HS-27A (cell line): ENCODE data around the gene FERMT3.

Experiments used
- DNase-seq: peaks from one replicate; pipeline ENCODE4 v3.0.0-alpha.2; 2012; ENCODE audit warnings: low read depth, missing footprints

Gene FERMT3

DNA sequence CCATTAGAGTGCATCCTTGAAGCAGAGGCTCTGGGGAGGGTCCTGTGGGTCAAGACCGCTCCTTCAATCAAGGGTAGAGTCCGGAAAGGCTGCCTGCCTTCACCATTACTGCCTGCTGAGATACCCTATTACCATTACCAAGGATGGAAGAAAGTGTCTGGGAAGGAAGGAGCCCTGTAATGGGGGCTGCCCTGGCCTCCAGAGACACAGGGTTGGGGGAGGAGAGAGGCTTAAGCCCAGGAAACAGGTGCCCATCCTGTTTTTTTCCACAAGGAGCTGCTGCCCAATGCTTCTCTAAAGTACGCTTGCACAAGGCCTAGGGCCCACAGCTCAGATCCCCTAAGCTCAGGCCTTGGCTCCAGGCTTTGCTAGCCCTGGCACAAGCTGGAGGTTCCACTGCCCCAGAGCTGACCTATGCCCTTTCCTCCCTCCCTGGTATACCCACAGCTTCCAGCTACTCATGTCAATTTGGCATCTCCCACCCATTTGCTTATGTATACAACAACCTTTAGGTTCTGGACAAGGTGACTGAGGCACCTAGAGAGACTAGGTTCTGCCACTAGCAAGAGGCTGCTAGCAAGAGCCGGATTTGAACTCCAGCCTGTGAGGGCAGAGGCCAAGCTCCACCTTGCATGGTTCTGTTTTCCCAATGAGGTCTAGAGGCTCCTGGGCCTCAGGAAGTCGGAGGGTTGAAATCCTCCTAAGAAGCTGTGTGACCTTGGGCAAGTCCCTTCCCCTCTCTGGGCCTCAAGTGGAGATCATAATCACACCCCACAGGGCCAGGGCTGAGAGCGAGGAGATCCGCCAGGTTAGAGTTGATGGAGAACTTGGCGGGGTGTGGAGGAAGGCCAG, 43.3 kb downstream of the FERMT3 start:
- DNase-seq: no peak

DNA sequence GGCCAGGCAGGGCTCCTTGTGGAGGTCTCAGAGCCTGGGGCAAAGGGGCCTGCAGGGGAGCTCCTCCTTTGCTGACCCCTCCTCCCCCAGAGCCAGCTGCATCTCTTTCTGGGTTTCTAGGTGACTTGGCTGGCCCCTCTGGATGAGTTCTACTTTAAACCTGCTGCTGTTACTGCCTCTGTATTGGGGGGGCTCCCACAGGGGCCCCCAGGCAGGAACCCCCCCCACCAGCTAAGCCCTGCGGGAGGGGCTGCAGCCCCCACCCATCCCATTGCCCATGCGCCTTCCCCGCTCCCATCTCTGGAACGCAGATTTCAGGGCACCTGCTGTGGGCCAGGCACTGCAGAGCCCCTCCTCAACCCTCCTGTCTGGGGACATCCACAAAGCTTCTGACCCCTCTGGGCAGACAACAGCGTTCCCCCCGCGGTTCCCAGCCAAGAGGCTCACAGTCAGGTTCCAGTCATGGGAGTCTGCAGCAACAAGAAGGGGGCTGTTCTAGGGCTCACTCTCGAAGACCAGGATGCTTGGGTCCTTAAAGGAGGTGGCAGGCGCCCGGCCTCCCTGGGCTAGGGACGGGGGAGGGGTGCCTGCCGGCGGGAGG, 44.0 kb downstream of the FERMT3 start:
- no peak for DNase-seq

- DNase-seq: no peak
These were observed 44.7 kb downstream of the FERMT3 start, which contains the start of gene PLCB3 for GRCh38 chr11:64251016-64251752. PLCB3 (plus strand) TSS chr11:64251530; CDS start chr11:64251650, 120 bp downstream.

DNA sequence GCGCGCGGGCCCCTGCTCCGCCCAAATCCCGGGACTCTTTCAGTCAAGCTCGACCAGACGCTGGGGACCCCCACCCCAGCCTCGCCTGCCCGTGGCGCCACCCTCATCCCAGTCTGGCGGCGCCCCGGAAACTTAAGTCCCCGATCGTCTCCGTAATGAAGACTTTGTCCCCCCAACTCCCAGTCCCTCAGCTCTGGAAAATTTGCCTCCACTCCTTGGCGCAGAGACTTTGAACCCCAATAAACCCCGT, 45.2 kb downstream of the FERMT3 start:
- no peak for DNase-seq

- DNase-seq: no peak
These were observed 45.7 kb downstream of the FERMT3 start for GRCh38 chr11:64252003-64252872.

GRCh38 chr11:64253043-64253442, 46.5 kb downstream of the FERMT3 start:
- DNase-seq: no peak

DNA sequence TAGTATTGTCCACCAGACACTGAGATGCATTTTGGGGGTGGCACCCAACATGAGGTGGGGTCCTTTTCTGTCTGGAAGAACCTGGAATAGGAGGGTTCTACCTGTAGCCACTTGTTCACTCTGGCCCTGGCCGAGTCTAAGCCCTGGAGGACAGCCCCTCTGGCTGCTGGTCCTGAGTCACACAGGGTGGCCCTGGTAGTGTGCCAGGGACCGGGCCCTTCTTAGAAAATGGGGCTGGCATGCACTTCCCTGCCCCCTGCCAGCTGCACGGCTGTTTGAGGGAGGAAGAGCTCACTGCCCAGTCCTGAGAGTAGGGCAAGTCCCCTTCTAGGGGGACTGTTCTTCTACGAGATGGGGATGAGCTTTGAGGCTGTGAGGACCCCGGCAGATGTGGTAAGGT, 47.0 kb downstream of the FERMT3 start:
- no peak for DNase-seq

DNA sequence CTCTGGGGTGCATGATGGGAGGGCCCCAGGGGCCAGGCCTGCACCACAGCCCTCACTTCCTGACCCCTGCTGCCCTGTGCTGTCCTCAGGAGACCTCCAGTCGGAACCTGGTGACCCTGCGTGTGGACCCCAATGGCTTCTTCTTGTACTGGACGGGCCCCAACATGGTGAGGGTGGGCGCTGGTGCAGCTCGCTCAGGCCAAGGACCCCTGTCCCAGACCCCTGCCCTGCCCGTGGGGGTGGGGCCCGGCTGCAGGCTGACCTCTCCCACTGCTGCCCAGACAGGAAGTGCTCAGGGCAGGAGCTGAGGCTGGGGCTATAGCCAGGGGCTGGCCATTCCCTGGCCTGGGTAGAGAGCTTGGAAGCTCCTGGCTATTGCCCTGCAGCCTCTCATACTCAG, 47.8 kb downstream of the FERMT3 start:
- DNase-seq: no peak

DNA sequence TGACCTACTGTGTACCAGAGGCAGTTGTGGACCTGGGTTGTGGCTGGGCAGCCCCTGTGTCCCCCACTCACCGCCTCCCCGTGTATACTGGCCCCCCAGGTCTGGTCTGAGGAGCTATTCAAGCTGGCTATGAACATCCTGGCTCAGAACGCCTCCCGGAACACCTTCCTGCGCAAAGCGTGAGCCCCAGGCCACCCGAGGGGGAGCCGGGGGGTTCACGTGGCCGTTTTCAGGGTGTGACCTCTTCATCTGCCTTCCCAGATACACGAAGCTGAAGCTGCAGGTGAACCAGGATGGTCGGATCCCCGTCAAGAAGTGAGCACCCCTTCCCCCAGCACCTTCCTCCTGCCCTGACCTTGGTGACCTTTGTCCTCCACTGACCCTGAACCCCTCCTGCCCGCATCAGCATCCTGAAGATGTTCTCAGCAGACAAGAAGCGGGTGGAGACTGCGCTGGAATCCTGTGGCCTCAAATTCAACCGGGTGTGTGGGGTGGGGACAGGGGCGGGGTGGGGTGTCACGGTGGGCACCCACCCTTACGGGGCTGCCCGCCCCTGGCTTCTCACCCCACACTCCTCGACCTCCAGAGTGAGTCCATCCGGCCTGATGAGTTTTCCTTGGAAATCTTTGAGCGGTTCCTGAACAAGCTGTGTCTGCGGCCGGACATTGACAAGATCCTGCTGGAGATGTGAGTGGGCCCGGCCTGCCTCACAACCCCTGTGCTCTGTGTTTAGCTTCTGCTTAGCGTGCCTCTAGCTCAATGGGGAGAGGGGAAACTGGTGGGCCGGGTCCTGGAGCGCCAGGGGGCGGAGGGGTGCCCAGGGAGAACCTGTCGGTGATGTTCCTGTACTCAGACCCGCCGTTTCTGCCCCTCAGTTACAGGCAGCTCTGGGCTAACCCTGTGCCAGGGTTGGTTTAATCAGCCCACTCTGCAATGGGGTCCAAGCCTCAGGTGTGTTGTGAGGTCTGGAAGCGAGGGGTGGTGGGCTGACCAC, 48.9 kb downstream of the FERMT3 start:
- no peak for DNase-seq

- DNase-seq: no peak
These were observed 49.8 kb downstream of the FERMT3 start for GRCh38 chr11:64256300-64256699.

DNA sequence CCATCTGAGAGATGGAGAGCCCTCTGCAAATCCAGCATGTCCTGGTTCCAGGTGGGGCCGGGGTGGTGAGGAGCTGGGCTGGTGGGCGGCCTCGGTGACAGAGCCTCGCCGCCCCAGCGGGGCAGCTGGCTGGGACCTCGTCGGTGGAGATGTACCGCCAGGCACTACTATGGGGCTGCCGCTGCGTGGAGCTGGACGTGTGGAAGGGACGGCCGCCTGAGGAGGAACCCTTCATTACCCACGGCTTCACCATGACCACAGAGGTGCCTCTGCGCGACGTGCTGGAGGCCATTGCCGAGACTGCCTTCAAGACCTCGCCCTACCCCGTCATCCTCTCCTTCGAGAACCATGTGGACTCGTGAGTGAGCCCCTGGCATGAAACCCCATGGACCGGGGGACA, 51.8 kb downstream of the FERMT3 start:
- DNase-seq: no peak

DNA sequence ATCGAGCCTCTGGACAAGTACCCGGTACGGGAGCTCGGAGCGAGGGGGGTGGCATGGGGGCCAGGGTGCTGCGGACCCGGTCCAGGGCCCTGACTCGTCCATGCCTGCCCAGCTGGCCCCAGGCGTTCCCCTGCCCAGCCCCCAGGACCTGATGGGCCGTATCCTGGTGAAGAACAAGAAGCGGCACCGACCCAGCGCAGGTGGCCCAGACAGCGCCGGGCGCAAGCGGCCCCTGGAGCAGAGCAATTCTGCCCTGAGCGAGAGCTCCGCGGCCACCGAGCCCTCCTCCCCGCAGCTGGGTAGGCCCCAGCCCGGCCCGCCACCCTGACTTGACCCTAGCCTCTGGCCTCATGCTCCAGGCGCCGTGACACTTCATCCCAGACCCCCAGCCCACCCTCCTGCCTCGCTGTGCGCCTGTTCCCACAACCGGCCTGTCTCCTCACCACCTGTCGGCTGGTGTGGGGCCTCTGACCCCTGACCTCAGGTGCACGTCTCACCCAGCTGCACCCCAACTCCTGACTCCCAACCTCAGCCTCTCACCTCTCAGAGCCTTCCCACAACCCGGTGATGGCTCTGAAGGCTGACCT, 52.5 kb downstream of the FERMT3 start:
- DNase-seq: no peak

DNA sequence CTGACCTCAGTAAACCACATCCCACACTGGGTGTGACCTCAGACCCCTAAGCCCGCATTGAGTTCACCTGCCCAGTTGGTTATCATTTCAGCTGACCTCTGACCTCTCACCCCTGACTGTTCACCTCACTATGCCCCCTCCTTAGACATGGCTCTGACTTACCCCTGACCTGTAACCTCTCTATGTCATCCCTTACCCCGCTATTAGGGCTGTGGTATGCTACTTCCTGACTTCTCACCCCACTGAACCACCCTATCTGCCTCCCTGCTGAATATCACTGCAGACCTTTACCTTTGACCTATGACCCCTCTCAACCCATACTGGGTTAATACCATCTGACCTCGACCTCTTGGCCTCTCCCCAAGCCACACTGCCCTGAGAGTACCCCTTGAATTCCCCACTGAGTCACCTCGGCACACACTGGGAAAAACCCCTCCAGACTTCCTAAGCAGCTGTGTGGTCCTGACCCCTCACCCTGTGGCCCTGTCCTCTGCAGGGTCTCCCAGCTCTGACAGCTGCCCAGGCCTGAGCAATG, 53.1 kb downstream of the FERMT3 start:
- DNase-seq: no peak

GRCh38 chr11:64260147-64260708, 53.7 kb downstream of the FERMT3 start:
- DNase-seq: no peak

DNA sequence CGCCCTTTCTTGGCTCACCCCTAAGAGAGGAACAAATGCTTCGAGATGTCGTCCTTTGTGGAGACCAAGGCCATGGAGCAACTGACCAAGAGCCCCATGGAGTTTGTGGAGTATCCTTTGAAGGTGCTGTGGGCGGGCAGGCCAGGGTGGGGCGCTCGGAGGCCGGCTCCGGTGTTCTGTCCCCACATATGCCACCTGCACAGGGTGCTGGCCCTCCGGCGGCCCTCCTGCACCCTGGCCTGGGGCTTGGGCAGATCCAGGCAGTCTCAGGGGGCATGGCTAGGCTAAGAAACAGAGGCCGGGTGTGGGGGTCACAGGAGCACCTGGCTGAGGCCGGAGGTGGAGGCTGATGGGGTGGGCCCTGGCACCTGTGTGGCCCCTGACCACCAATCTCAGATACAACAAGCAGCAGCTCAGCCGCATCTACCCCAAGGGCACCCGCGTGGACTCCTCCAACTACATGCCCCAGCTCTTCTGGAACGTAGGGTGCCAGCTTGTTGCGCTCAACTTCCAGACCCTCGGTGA, 55.1 kb downstream of the FERMT3 start:
- no peak for DNase-seq

DNA sequence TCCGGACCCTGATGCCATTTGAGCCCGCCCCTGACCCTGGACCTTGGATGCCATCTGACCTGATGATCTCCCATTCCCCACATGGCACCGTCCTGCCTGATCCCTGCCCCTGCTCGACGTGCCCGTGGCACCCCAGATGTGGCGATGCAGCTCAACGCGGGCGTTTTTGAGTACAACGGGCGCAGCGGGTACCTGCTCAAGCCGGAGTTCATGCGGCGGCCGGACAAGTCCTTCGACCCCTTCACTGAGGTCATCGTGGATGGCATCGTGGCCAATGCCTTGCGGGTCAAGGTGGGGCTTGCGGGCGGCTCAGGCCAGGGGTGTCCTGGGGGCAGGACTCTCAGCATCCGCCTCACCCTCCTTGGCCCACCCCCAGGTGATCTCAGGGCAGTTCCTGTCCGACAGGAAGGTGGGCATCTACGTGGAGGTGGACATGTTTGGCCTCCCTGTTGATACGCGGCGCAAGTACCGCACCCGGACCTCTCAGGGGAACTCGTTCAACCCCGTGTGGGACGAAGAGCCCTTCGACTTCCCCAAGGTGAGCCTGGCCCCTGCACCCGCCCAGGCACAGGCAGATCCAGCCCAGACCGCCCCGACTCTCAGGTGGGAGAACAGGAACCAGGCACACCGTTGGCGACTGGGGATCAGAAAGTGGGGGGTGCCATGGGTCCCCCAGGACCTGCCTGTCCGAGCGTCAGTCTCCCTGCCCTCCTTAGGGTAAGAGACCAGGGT, 55.9 kb downstream of the FERMT3 start:
- DNase-seq: no peak

DNA sequence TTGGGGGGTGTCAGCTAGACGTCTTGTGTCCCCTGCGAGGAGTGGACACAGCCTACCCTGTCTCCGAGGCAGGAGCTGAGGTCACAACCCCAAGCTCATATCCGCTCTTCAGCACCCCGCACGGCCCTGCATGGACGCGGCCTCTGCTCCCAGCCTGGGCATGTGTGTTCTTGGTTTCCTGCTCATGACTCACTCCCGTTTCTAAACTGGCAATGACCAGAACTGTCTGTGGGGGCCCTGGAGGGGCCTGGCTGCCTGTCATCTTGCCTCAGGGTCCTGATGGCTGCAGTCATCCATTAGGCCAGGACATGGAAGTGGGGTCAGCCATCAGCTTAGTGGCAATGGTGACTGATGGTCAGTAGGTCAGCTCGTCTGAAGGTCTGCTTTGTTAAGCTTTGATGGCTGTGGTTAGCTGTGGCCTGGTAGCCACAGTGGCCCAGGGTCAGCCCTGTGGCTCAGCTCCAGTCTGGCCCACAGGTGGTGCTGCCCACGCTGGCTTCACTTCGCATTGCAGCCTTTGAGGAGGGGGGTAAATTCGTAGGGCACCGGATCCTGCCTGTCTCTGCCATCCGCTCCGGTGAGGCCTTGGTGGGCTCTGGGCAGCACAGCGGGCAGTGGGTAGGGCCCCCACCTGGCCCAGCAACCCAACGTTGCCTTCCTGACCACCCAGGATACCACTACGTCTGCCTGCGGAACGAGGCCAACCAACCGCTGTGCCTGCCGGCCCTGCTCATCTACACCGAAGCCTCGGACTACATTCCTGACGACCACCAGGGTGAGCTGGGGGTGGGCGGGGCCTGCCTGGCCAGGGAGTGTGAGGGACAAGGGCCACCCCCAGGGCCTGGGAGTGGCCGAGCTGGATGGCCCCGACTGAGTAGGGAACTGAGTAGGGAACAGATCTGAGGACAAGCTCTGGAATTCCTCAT, 56.8 kb downstream of the FERMT3 start:
- no peak for DNase-seq

DNA sequence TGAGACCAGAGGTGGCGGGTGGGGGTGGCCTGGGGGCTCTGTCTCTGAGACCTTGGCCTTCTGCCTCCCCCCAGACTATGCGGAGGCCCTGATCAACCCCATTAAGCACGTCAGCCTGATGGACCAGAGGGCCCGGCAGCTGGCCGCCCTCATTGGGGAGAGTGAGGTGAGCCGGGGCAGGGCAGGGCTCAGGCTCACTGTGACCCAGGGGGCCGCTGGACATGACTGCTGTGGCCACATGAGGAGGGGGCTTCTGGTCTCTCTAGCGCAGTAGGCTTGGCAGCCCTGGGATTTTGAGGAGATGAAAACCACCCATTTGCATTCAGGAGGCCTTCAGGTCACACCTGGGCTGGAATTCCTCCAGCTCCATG, 57.4 kb downstream of the FERMT3 start:
- DNase-seq: no peak
